Ascending aorta (tissue), 2 donors: Measurements from ENCODE around the gene TMEM14A. TPM values are rescaled to one million over a fixed set of nuclear protein-coding genes. Genes with fewer than 3 reads are reported as not detected.
A peak's percentile ranks its signal among the peaks of the same experiment; 100 is the strongest.

Experiments
- DNase-seq, 2 donors: peaks; one replicate each; pipeline ENCODE4 v3.0.0-alpha.2; 2019; ENCODE audit warnings: low spot score in 2 of 2
- H3K27ac ChIP-seq, 2 donors: fragments of 200-600 bp; sonication (generic); one replicate each; pipeline ENCODE4 v1.5.1; 2016 to 2017; ENCODE audit warnings: mild to moderate bottlenecking in 1 of 2
- H3K27me3 ChIP-seq: fragments of 200-600 bp; sonication (generic); one replicate; pipeline ENCODE4 v1.5.1; 2017
- H3K36me3 ChIP-seq, 2 donors: fragments of 200-600 bp; sonication (generic); one replicate each; pipeline ENCODE4 v1.5.1; 2016
- H3K4me1 ChIP-seq, 2 donors: fragments of 200-600 bp; sonication (generic); one replicate each; pipeline ENCODE4 v1.5.1; 2016 to 2017; ENCODE audit warnings: mild to moderate bottlenecking in 1 of 2
- H3K4me3 ChIP-seq, 2 donors: fragments of 200-600 bp; sonication (generic); one replicate each; pipeline ENCODE4 v1.5.1; 2016 to 2017; ENCODE audit warnings: mild to moderate bottlenecking in 1 of 2
- H3K9me3 ChIP-seq, 2 donors: fragments of 200-600 bp; sonication (generic); one replicate each; pipeline ENCODE4 v1.5.1; 2016
- intact Hi-C: fragments of 100-400 bp; cut with DNase I; formaldehyde crosslinking; loops from one replicate; pipeline ENCODE4 v1.15.1; 2023
- total RNA-seq: library from RNA; depleted of rRNA; stranded (reverse); fragments of >200 nt; gene quantifications from one replicate; pipeline ENCODE4 v1.1.0, GENCODE V29; 2016
- TF ChIP-seq, protein P1 (sequence below), 3 experiments: fragments of 200-600 bp in 2 of 3; fragments of 450-650 bp in 1 of 3; sonication (generic) in 2 of 3; IDR thresholded peaks; one replicate each; pipeline ENCODE4 v1.5.1; 2016 to 2019; ENCODE audit warnings: antibody characterized with exemption in 3 of 3, mild to moderate bottlenecking in 1 of 3, moderate library complexity in 1 of 3

TMEM14A gene
- total RNA-seq, 1 donor from 2014 or later: 11.9 TPM

GRCh38 chr6:52657870-52658269 lies 13.0 kb upstream of the TMEM14A start:
- Histone ChIP-seq H3K9me3 (no peaks in the 10 kb centered on the region), H3K27ac (no peak overlapping the region), H3K4me3 (no peak overlapping the region), H3K4me1 (no peaks in the 10 kb centered on the region), H3K36me3 (no peaks in the 10 kb centered on the region), H3K27me3 (no peaks in the 10 kb centered on the region)
- intact Hi-C loops: no loop called here
- DNase-seq: no peak
- TF ChIP-seq, protein P1, sequence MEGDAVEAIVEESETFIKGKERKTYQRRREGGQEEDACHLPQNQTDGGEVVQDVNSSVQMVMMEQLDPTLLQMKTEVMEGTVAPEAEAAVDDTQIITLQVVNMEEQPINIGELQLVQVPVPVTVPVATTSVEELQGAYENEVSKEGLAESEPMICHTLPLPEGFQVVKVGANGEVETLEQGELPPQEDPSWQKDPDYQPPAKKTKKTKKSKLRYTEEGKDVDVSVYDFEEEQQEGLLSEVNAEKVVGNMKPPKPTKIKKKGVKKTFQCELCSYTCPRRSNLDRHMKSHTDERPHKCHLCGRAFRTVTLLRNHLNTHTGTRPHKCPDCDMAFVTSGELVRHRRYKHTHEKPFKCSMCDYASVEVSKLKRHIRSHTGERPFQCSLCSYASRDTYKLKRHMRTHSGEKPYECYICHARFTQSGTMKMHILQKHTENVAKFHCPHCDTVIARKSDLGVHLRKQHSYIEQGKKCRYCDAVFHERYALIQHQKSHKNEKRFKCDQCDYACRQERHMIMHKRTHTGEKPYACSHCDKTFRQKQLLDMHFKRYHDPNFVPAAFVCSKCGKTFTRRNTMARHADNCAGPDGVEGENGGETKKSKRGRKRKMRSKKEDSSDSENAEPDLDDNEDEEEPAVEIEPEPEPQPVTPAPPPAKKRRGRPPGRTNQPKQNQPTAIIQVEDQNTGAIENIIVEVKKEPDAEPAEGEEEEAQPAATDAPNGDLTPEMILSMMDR (IDR thresholded peaks at IDR 0.05): no peak

GRCh38 chr6:52661551-52661950 lies 9.4 kb upstream of the TMEM14A start:
- intact Hi-C loops: loop anchor here (5.0 to 10.0 kb wide), 3 partner anchors 63 to 159 kb away; partner anchors contain the start of gene TRAM2
- Histone ChIP-seq H3K4me1 (peaks cover 4 to 12% of the 10 kb centered on the region in 2 donors), H3K9me3 (no peaks in the 10 kb centered on the region), H3K36me3 (no peaks in the 10 kb centered on the region), H3K27ac (no peak overlapping the region), H3K4me3 (no peak overlapping the region), H3K27me3 (no peaks in the 10 kb centered on the region)
- TF ChIP-seq, protein P1 (IDR thresholded peaks at IDR 0.05): no peak
- no peak for DNase-seq

DNA sequence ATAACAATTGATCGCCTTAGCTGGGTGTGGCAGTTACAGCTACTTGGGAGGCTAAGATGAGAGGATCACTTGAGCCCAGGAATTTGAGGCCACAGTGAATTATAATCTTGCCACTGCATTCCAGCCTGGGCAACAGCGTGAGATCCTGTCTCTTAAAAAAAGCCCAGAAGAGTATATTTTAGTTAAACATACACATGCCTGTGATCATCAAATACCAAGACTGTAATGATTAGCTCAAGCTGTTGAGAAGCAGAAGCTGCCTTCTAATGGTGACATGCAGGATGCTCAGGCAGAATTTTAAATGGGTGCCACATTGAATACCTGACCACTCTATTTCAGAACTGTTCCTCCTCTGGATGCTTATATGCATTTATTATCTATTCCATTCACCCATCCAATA lies 8.9 kb upstream of the TMEM14A start:
- peaks cover 4 to 12% of the 10 kb centered on the region in 2 donors for H3K4me1 ChIP-seq
- H3K9me3 ChIP-seq: no peaks in the 10 kb centered on the region
- no peak overlapping the region for H3K4me3 ChIP-seq
- no peak for DNase-seq
- no peak overlapping the region for H3K27ac ChIP-seq
- TF ChIP-seq, protein P1 (IDR thresholded peaks at IDR 0.05): no peak
- H3K27me3 ChIP-seq: no peaks in the 10 kb centered on the region
- H3K36me3 ChIP-seq: no peaks in the 10 kb centered on the region
- intact Hi-C loops: loop anchor here (5.0 to 10.0 kb wide), 3 partner anchors 63 to 160 kb away; partner anchors contain the start of gene TRAM2

DNA sequence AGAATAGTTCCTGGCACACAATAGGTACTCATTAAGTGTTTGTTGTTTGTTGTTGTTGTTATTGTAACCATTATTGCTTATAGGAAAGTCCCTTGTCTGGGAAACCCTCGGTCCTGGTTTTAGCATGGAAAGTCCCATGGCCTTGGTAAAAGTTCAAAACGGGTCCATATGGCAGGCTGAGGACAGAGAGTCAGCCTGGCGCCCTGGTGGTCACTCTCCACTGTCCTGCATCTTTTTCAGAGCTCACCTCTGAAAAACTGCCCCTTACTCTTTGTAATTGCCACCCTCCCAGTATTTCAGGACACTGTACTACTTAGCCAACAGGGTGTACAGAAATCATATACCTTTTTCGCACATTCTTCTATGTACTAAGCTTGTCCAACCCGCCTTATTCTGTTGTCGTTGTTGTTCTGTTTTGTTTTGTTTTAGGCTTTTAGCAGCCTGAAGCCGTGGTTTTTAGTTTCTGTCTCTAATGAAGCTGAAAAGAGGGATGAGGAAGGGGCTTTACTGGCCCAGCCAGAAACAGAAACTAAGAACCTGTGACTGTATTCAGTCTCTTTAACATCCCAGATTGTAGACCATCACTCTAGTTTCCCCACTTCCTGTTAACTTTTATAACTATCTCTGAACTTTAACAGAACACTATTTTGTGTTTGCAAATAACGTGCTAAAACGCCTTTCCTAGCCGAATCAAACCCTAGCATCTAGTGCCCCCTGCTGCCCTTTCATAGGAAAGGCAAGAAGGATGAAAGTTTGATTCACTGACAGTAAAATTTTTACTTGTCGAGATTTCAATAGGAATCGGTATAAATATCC lies 7.6 kb upstream of the TMEM14A start:
- no peak overlapping the region for H3K27ac ChIP-seq
- no peak for DNase-seq
- H3K27me3 ChIP-seq: no peaks in the 10 kb centered on the region
- intact Hi-C loops: loop anchor here (1.0 to 10.0 kb wide), 4 partner anchors 61 to 247 kb away; partner anchors contain the start of gene TRAM2
- no peaks in the 10 kb centered on the region for H3K9me3 ChIP-seq
- no peaks in the 10 kb centered on the region for H3K36me3 ChIP-seq
- peaks cover 4 to 12% of the 10 kb centered on the region in 2 donors for H3K4me1 ChIP-seq
- H3K4me3 ChIP-seq: peak overlapping the region; percentile 80 to 86
- TF ChIP-seq, protein P1 (IDR thresholded peaks at IDR 0.05): peak; percentile 83 to 89 (median 83)

DNA sequence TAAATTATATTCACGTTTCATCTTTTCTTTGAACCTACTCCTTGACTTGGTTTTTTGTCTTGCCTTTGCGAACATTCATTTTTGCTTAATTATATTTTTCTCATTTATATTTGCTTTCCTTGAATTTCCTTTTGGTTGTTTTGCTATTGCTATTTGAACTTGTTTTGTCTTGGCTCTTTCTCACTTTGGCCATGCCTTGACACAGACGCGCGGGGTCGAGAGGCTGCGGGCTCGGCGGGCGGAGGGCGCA lies 7.1 kb upstream of the TMEM14A start:
- TF ChIP-seq, protein P1 (IDR thresholded peaks at IDR 0.05): no peak
- intact Hi-C loops: loop anchor here (1.0 to 10.0 kb wide), 8 partner anchors 61 to 885 kb away; partner anchors contain the start of genes MCM3, PAQR8 and TRAM2
- H3K27me3 ChIP-seq: no peaks in the 10 kb centered on the region
- H3K4me3 ChIP-seq: peak overlapping the region; percentile 80 to 86
- peak overlapping the region; percentile 72 to 78 for H3K27ac ChIP-seq
- no peaks in the 10 kb centered on the region for H3K36me3 ChIP-seq
- H3K4me1 ChIP-seq: peaks cover 4 to 12% of the 10 kb centered on the region in 2 donors
- H3K9me3 ChIP-seq: no peaks in the 10 kb centered on the region
- no peak for DNase-seq
